HCEC 1CT (cell line): ENCODE results near the gene ERCC6L2.

ENCODE experiments used
- DNase-seq: peaks from one replicate; pipeline ENCODE4 v3.0.0-alpha.2; 2017

Gene ERCC6L2

DNA sequence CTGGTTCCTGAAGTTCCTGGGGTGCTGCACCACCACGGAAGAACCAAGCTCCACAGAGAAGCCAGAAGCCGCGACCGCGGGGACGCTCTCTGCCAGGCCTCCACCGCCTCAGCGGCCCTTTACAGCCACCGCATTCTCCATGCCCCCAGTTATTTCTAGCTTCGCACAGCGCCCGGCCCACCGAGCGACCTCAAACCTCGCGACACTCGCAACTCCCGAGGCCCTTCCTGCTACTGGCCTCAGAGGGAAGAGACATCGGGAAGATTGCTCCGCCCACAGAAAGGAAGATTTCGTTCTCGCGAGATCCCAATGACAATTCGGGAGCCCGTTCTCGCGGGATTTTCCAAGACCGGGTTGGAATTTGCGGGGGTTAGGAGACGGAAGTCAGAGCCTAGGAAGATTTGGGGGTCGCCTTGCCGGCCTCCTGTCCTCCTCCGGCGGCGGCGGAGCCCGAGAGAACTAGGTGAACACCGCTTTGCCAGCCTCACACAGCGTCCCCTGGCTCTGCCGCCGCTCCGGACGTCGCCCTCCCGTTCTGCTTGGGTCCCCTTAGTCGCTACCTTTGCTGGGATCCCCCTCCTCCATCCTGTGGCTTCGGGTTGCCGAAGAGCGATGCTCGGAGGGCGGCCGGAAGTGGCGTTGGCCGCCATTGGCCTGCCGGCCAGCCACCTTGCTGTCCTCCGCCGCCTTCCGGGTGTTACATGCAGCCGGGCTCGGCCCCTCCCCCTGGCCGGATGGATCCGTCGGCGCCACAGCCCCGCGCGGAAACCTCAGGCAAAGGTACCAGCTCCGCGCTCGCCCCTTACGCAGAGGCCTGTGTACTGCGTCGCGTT is at the start of gene ERCC6L2:
TSS of gene ERCC6L2 (plus strand) at position 387 of the 833 bp plus-strand sequence. CDS start at position 735, 348 bp downstream.
- peak; percentile 97 for DNase-seq

- no peak for DNase-seq
Measured at GRCh38 chr9:95826183-95826838, 49.2 kb upstream of the ERCC6L2 start.

GRCh38 chr9:95830768-95831167 is 44.7 kb upstream of the ERCC6L2 start:
- no peak for DNase-seq

GRCh38 chr9:95831810-95832209 is 43.7 kb upstream of the ERCC6L2 start:
- DNase-seq: no peak

- no peak for DNase-seq
Measured at GRCh38 chr9:95833546-95834178, 41.8 kb upstream of the ERCC6L2 start.

DNA sequence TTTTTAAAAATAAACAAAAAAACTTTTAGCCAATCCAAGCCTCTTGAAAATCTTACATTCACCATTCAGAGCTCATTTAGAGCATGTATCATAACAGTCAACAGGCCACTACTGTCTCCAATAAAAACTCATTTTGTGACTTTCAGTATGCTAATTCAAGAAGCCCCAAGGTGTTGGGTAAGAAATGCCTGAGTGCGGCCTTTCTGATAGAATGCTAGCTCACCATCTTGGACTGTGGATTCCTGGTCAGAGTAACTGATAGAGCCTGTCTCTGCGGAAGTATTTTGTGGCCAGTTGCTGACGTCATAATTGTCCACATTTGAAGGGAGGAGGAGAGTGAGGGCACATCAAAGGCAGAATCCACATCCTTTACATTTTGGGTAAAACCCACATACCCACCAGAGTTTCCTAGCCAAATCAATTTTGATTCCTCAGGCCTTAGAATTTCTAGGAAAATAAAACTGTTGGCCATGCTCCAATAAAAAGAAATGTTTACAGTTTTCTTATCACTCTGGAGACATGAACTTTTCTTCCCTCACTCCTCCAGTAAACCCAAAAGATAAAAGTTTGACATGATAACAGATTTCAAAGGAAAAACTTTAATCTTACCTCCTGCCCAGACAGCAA is 41.1 kb upstream of the ERCC6L2 start:
- no peak for DNase-seq

- no peak for DNase-seq
Measured at GRCh38 chr9:95835393-95835792, 40.1 kb upstream of the ERCC6L2 start.

DNA sequence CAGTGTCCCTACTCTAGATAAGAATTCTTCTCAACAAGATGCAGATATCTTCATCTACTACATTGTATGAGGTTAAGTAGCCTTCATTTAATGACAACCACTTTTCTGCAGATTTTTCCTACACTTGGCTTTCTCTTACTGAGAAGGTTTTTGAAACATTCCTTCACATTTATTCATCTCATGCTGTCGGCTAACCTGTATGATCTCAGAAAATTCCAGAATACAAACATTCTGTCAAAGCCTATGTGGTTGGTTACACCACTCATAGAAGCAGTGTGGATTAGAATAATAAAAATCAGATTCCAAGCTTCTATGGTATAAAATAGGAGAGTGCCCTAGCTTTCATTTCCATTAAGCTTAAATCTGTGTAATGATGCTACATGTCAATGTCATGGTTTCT is 39.4 kb upstream of the ERCC6L2 start:
- DNase-seq: no peak

DNA sequence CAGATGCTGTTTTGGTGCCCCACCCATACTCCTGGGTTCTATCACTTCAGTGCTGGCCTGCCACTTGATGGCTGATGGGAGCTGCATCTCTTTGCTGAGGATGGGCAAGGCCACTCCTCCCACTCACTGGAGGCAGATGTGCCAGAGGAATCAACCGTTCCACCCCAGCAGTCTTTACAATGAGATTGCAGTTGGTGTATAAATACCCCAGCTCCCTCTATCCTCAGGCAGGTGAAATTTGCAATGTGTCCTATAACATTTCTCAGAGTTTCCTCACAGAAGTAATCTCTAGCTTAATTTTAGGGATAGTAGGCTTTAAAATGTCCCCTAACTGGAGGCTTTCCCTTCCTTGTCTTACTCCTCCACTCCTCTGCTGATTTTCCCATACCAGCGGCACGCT is 36.5 kb upstream of the ERCC6L2 start:
- no peak for DNase-seq

GRCh38 chr9:95840074-95840473 is 35.4 kb upstream of the ERCC6L2 start:
- DNase-seq: no peak

DNA sequence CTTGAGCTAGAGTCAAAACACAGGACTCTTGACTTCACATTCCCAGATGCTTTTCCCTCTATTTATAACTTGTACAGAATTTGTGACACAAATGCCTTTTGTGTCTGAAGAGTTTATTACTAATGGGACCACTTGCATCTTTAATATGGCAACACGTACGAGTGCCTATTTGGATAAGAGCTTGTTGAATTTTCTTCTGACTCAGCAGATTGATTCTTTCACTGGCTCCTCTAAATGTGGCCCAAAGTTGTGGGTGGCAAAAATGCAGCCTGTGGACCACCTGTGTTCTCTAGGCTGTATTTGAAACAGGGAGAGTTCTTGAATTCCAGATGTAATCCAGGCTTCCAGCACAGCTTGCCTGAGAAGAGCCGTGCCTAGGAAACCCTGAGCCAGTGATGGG is 34.1 kb upstream of the ERCC6L2 start:
- DNase-seq: no peak

DNA sequence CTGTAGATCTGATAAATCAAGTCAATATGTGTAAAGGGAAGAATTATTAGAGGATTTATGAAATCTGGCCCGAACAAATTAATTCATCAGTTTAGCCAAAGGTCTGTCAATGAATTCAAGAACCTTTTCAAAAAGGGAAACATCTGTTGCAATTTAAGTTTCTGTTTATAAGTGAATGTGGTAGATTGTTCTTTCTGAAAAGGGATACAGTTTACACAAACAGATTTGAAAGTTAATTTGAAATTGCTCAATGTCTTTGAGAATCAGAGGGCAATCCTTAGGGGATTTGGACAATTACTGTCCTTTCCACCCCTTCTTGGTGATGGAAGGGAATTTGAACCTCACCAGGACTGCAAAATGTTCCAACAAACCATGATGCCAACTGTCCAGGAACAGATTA is 29.7 kb upstream of the ERCC6L2 start:
- no peak for DNase-seq

DNA sequence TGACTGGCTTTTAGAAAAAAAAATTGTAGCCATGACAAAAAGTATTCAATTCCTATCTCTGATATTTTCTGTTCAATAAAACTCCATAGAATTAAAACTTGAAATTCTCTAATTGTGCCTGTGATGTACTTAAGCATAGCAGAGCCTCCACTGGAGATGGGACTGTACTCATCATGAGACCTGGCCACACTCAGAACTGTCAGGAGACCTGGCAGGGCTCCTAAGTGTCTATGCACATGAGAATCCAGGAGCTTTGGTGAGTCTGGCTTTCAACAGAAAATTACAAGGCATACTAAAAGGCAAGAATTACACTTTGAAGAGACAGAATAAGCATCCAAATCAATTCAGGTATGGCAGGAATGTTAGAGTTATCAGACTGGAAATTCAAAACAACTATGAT is 26.7 kb upstream of the ERCC6L2 start:
- no peak for DNase-seq

DNA sequence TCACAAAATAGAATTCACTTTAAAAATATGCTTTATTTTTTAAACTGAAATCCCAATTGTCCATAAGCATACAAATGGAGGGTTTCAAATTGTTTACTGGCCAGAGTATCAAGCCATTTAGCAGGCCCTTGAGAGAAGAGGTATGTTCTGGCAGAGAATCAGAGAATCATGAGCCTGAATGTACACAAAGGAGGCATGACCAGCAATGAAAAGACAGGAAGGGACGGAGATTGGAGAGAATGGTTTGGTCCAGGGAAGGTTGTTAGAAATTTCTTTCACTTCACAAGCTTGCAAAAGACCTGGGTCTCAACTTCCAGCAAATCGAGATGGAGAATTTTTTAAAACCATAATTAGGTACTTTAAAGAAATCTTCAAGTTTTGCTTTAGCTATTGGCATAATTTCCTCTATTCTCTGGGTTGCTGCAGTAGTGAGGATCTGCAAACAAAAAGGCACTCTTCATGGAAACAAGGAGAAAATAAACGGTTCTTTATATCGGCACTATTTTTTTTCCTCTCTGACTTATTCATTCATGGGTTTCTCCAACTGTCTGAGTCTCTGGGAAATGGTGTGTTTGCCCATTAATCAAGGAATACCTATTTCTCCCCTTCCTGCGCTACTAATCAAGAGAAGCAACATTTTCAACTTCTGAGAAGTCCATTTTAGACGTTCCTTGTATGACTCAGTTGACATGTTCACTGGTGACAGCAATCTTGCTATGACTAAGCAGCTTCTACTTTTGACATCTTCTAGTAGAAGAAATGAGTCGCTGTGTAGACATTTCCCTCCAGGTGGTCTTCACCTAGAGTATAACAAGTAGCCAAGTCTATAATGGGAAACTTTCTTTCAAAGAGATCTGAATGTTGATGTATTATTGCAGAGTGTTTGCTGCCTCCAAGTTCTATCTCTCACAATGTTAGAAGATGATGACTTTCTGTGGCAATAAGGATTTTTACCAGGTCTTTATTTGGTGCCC is 23.1 kb upstream of the ERCC6L2 start:
- peak; percentile 77 for DNase-seq

DNA sequence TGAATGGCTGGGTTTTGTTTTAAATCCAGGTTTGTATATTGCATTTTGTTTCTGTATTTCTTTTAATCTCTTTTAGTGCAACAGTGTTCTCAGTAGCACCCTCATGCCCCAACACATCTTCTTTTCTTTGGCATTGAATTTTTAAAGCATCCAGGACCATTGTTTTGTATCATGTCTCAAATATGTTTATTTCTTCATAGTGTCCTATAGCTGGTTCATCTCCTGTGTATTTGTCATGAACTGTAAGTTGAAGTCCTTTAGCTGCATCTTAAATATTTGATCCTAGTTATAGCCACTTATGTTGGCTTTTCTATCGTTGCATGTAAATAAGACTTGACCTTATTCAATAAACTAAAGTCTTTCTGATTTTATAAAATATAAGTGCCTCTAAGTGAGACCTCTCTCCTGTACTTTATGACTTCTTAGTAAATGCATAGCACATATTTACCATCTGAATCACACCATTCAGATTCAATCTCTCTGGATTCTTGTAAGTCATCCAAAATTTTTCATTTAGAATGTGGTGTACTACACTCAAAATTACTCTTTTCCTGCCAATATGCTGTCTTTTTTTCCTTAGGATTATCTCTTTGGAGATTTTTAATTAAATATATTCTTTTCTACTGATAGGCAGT is 21.0 kb upstream of the ERCC6L2 start:
- peak; percentile 81 for DNase-seq

DNA sequence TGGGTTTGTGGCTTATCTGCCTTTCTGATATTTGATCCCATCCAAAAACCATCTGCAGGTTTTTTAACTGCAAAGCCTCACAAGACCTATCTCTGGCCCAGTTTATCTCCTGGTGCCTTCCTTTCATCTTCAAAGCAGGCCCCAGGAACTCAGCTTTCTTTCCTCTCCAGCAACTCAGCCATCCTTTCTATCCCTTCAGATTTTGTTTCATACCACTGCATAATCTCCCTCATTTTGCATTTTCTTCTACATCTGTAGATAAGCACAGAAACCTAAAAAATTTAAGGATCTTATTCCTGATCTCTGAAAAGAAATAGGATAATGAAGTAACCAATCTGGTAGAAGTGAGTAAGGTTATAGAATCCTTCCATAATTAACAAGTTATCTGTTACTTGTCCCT is 19.5 kb upstream of the ERCC6L2 start:
- DNase-seq: no peak

DNA sequence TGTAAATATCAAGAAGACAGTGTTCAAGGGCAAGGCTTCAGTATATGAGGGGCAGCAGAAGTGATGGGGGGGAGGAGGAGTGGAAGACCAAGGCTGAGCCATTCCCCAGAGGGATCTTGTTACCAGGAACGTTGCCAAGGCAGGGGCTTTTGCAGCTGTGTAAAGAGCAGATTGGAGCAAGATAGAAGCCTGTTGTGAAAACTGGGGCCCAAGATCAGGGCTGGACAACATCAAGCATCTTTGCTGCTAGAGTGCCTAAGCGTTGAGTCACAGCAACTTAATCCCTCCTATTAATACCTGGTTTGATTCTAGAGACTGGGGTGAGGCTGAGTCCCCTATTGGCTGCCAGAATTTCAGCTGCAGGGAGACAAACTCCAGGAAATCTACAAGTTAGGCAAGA is 18.4 kb upstream of the ERCC6L2 start:
- DNase-seq: peak; percentile 71

- no peak for DNase-seq
Measured at GRCh38 chr9:95857896-95858295, 17.6 kb upstream of the ERCC6L2 start.

- DNase-seq: no peak
Measured at GRCh38 chr9:95862343-95862742, 13.1 kb upstream of the ERCC6L2 start.

DNA sequence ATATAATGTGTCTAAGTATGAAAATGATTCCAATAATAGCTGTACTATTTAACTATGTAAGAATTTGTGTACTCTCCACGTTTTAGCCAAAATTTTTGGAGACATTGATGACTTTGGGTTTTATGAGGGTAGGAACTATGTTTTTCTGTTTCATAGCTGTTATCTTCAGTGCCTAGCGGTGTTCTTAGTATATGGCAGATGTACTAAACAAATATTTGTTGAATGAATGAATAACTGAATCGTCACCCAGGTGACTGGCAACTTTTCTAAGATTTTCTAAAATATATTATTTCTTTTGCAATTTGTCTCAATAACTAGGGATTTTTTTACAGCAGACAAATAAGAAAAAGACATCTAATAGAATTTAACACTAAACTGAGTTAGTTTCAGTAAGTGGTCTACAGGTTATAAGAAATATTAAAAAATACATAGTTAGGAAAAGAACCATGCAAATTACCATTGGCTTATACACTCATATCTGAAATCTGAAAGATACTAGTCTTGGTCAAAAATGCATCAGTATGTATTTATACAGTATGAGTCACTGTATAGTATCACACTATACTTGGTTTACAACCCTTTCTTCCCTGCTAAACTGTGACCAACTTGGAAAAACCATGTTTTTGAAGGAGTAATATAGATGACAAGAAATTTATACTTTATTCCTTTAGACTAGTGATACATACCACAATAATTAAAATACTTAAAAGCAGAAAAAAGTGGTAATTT is 10.5 kb upstream of the ERCC6L2 start:
- DNase-seq: no peak

DNA sequence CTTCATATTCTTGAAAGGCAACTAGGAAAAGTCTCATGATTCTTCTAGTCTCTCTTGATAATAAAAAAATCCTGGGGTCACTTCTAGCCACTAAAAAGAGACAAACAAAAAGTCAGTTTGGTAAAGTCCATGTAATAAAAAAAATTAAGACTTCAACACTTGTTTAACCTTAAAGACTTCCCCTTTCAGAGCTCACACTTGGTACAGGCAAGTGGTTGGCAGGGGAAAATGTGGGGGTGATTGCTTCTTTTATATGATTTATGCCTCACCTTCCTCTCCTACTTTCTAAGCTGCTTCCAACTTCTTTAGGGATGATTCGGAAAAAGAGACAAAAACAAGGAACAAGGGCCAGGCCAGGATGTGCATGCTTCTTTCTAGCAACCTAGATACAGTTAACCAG is 5.1 kb upstream of the ERCC6L2 start:
- DNase-seq: no peak
